ENCODE data around the gene TSNAXIP1.

DNA sequence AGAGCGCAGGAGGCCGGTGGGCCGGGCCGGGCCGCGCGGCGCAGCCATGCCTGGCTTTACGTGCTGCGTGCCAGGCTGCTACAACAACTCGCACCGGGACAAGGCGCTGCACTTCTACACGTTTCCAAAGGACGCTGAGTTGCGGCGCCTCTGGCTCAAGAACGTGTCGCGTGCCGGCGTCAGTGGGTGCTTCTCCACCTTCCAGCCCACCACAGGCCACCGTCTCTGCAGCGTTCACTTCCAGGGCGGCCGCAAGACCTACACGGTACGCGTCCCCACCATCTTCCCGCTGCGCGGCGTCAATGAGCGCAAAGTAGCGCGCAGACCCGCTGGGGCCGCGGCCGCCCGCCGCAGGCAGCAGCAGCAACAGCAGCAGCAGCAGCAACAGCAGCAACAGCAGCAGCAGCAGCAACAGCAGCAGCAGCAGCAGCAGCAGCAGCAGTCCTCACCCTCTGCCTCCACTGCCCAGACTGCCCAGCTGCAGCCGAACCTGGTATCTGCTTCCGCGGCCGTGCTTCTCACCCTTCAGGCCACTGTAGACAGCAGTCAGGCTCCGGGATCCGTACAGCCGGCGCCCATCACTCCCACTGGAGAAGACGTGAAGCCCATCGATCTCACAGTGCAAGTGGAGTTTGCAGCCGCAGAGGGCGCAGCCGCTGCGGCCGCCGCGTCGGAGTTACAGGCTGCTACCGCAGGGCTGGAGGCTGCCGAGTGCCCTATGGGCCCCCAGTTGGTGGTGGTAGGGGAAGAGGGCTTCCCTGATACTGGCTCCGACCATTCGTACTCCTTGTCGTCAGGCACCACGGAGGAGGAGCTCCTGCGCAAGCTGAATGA lies 36.0 kb downstream of the TSNAXIP1 start:
- TF ChIP-seq SMC3 (IDR thresholded peaks at IDR 0.05; ENCODE audit: borderline replicate concordance, low read length) (no peak), DPF2 (IDR thresholded peaks at IDR 0.05) (peak; percentile 12; the same call in 1 of the 2 replicates), FOS (IDR thresholded peaks at IDR 0.05; ENCODE audit: borderline replicate concordance, extremely low read depth, insufficient read length) (no peak), ASH2L (IDR thresholded peaks at IDR 0.05; ENCODE audit: borderline replicate concordance, low read depth) (no peak), BCL11A (IDR thresholded peaks at IDR 0.05; ENCODE audit: low read depth, low read length) (no peak), EP300 (IDR thresholded peaks at IDR 0.05; ENCODE audit: borderline replicate concordance in 1 of 2, control insufficient read depth in 1 of 2, low read depth in 2 of 2, low read length in 2 of 2) (no peak), ZNF384 (IDR thresholded peaks at IDR 0.05; ENCODE audit: borderline replicate concordance, low read depth, low read length) (no peak), NFIC (IDR thresholded peaks at IDR 0.05; ENCODE audit: low read depth, low read length) (no peak), EZH2 (IDR thresholded peaks at IDR 0.05; ENCODE audit: borderline replicate concordance, control insufficient read depth, low read depth, low read length) (no peak)
- TF ChIP-seq, protein P1, sequence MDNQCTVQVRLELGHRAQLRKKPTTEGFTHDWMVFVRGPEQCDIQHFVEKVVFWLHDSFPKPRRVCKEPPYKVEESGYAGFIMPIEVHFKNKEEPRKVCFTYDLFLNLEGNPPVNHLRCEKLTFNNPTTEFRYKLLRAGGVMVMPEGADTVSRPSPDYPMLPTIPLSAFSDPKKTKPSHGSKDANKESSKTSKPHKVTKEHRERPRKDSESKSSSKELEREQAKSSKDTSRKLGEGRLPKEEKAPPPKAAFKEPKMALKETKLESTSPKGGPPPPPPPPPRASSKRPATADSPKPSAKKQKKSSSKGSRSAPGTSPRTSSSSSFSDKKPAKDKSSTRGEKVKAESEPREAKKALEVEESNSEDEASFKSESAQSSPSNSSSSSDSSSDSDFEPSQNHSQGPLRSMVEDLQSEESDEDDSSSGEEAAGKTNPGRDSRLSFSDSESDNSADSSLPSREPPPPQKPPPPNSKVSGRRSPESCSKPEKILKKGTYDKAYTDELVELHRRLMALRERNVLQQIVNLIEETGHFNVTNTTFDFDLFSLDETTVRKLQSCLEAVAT (IDR thresholded peaks at IDR 0.05), result no peak
- TF ChIP-seq, protein P2, sequence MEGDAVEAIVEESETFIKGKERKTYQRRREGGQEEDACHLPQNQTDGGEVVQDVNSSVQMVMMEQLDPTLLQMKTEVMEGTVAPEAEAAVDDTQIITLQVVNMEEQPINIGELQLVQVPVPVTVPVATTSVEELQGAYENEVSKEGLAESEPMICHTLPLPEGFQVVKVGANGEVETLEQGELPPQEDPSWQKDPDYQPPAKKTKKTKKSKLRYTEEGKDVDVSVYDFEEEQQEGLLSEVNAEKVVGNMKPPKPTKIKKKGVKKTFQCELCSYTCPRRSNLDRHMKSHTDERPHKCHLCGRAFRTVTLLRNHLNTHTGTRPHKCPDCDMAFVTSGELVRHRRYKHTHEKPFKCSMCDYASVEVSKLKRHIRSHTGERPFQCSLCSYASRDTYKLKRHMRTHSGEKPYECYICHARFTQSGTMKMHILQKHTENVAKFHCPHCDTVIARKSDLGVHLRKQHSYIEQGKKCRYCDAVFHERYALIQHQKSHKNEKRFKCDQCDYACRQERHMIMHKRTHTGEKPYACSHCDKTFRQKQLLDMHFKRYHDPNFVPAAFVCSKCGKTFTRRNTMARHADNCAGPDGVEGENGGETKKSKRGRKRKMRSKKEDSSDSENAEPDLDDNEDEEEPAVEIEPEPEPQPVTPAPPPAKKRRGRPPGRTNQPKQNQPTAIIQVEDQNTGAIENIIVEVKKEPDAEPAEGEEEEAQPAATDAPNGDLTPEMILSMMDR (IDR thresholded peaks at IDR 0.05 in 2 of 3, conservative IDR thresholded peaks at IDR 0.05 in 1 of 3; ENCODE audit: control insufficient read depth in 2 of 3, extremely low read depth in 1 of 3, insufficient read depth in 1 of 3, low read depth in 3 of 3, low read length in 3 of 3), result peak; percentile 25 to 43 (median 39); a peak in 5 of 6 replicates
- TF ChIP-seq, protein P3, sequence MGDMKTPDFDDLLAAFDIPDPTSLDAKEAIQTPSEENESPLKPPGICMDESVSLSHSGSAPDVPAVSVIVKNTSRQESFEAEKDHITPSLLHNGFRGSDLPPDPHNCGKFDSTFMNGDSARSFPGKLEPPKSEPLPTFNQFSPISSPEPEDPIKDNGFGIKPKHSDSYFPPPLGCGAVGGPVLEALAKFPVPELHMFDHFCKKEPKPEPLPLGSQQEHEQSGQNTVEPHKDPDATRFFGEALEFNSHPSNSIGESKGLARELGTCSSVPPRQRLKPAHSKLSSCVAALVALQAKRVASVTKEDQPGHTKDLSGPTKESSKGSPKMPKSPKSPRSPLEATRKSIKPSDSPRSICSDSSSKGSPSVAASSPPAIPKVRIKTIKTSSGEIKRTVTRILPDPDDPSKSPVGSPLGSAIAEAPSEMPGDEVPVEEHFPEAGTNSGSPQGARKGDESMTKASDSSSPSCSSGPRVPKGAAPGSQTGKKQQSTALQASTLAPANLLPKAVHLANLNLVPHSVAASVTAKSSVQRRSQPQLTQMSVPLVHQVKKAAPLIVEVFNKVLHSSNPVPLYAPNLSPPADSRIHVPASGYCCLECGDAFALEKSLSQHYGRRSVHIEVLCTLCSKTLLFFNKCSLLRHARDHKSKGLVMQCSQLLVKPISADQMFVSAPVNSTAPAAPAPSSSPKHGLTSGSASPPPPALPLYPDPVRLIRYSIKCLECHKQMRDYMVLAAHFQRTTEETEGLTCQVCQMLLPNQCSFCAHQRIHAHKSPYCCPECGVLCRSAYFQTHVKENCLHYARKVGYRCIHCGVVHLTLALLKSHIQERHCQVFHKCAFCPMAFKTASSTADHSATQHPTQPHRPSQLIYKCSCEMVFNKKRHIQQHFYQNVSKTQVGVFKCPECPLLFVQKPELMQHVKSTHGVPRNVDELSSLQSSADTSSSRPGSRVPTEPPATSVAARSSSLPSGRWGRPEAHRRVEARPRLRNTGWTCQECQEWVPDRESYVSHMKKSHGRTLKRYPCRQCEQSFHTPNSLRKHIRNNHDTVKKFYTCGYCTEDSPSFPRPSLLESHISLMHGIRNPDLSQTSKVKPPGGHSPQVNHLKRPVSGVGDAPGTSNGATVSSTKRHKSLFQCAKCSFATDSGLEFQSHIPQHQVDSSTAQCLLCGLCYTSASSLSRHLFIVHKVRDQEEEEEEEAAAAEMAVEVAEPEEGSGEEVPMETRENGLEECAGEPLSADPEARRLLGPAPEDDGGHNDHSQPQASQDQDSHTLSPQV (IDR thresholded peaks at IDR 0.05), result no peak
